H1 (cell line): ENCODE results near the gene MYO9A. TPM values are rescaled to one million over a fixed set of nuclear protein-coding genes. Genes with fewer than 3 reads are reported as not detected.
A peak's percentile ranks its signal among the peaks of the same experiment; 100 is the strongest.

Experiments
- BCL11A ChIP-seq, 2 experiments: IDR thresholded peaks; one replicate each; pipeline ENCODE4 v1.6.1; 2011; ENCODE audit warnings: low read depth in 2 of 2, low read length in 2 of 2, mild to moderate bottlenecking in 2 of 2
- CHD2 ChIP-seq: IDR thresholded peaks from 2 replicates; pipeline ENCODE4 v1.6.1; 2012; ENCODE audit warnings: low read length, improper control_type of control experiment
- CTBP2 ChIP-seq: IDR thresholded peaks from 2 replicates; pipeline ENCODE4 v1.7.0; 2011; ENCODE audit warnings: borderline replicate concordance, mild to moderate bottlenecking, moderate library complexity, mixed read lengths, low read length; ENCODE audit not compliant: insufficient read depth, insufficient read length
- EP300 ChIP-seq, 2 experiments: IDR thresholded peaks; 1 replicate in 1 of 2; 2 replicates in 1 of 2; pipeline ENCODE4 v1.6.1; 2011 to 2012; ENCODE audit warnings: low read depth in 2 of 2, low read length in 2 of 2, mild to moderate bottlenecking in 2 of 2, borderline replicate concordance in 1 of 2, inconsistent platforms in 1 of 2, moderate library complexity in 1 of 2
- GABPA ChIP-seq: IDR thresholded peaks from 2 replicates; pipeline ENCODE4 v1.6.1; 2011; ENCODE audit warnings: mild to moderate bottlenecking, low read length, moderate library complexity, borderline replicate concordance; ENCODE audit not compliant: insufficient read depth
- MAX ChIP-seq: IDR thresholded peaks from 2 replicates; pipeline ENCODE4 v1.6.1; 2012; ENCODE audit warnings: inconsistent platforms
- SAP30 ChIP-seq: fragments of 300-600 bp; sonication (generic); IDR thresholded peaks from 2 replicates; pipeline ENCODE4 v1.7.1; 2012; ENCODE audit warnings: low read length, moderate library complexity, mild to moderate bottlenecking, inconsistent platforms; ENCODE audit not compliant: insufficient read depth, insufficient replicate concordance
- SIN3A ChIP-seq, 2 experiments: IDR thresholded peaks in 1 of 2; conservative IDR thresholded peaks in 1 of 2; 2 replicates each; pipeline ENCODE4 v1.6.1; 2011 to 2012; ENCODE audit warnings: low read length in 2 of 2, improper control_type of control experiment in 1 of 2, low read depth in 1 of 2, mild to moderate bottlenecking in 1 of 2
- SP1 ChIP-seq: IDR thresholded peaks from 2 replicates; pipeline ENCODE4 v1.6.1; 2011; ENCODE audit warnings: low read depth, low read length
- SRF ChIP-seq: IDR thresholded peaks from 2 replicates; pipeline ENCODE4 v1.6.1; 2011; ENCODE audit warnings: mild to moderate bottlenecking, low read depth, low read length, moderate library complexity
- YY1 ChIP-seq: IDR thresholded peaks from 2 replicates; pipeline ENCODE4 v1.6.1; 2011; ENCODE audit warnings: low read depth, mild to moderate bottlenecking, low read length
- ZNF274 ChIP-seq: IDR thresholded peaks from 2 replicates; pipeline ENCODE4 v1.7.0; 2012; ENCODE audit warnings: low read length, borderline replicate concordance; ENCODE audit errors: extremely low read depth
- polyA plus RNA-seq, 7 experiments: library from polyadenylated mRNA; depleted of rRNA in 3 of 7; stranded (reverse) in 5 of 7; unstranded in 2 of 7; fragments of >200 nt in 5 of 7; fragments of 200-250 nt in 2 of 7; gene quantifications; 1 replicate in 5 of 7; 2 replicates in 1 of 7; 4 replicates in 1 of 7; pipeline versions ENCODE4 v1.2.1 to v1.2.3, GENCODE V29; 2011 to 2013; ENCODE audit warnings: missing spikeins in 2 of 7, mixed read lengths in 2 of 7
- total RNA-seq: library from RNA; stranded (reverse); fragmentation: NEBNext Ultra II Directional; extraction: Animal tissue kit (Norgen Biotek cat#: 25700); gene quantifications from 2 replicates; pipeline ENCODE4 v1.2.1, GENCODE V29; 2021
- TF ChIP-seq, protein P1 (sequence below): IDR thresholded peaks from 2 replicates; pipeline ENCODE4 v1.6.1; 2011; ENCODE audit warnings: low read length, improper control_type of control experiment
- TF ChIP-seq, protein P2 (sequence below): IDR thresholded peaks from 2 replicates; pipeline ENCODE4 v1.6.1; 2012; ENCODE audit warnings: inconsistent platforms

Gene MYO9A
- total and polyA plus RNA-seq, 2 of the 8 experiments (the other 6 are each of a cell fraction or from before 2014, with no cell fraction given) = 3.9 to 26.0 TPM

DNA sequence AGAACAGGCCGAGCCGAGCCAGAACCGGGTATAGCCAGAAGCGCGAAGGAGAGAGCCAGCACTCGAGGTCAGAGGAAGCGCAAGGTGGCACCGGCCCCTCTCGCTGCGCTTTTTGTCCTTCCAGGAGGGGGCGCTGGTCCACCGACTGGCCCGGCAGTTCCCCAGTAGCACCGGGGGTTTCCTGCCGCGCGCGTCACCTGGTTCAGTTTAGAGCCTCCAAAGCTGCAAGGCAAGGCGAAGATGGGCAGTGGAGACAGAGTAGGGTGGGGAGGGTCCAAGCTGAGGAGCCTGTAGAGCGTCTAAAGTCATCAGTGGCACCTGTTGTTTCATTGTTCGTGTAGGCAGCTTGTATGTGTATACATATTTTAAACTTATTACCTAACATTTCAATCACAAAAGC is 315.2 kb downstream of the MYO9A start (continued):
- TF ChIP-seq, protein P1, sequence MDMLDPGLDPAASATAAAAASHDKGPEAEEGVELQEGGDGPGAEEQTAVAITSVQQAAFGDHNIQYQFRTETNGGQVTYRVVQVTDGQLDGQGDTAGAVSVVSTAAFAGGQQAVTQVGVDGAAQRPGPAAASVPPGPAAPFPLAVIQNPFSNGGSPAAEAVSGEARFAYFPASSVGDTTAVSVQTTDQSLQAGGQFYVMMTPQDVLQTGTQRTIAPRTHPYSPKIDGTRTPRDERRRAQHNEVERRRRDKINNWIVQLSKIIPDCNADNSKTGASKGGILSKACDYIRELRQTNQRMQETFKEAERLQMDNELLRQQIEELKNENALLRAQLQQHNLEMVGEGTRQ = 0 out of 2 replicates have a peak, but pooled peaks have one; percentile 42
- TF ChIP-seq ZNF274 = no peak
- TF ChIP-seq EP300 (IDR thresholded peaks at IDR 0.05; ENCODE audit: borderline replicate concordance in 1 of 2, low read depth in 2 of 2, low read length in 2 of 2) = no peak
- no peak for TF ChIP-seq CTBP2
- no peak for TF ChIP-seq GABPA
- peak; percentile 66 for TF ChIP-seq MAX
- no peak for TF ChIP-seq SP1
- TF ChIP-seq YY1 = no peak
- no peak for TF ChIP-seq SAP30
- no peak for TF ChIP-seq SIN3A (conservative IDR thresholded peaks at IDR 0.05 in 1 of 2, IDR thresholded peaks at IDR 0.05 in 1 of 2; ENCODE audit: low read depth in 1 of 2, low read length in 2 of 2)
- TF ChIP-seq CHD2 = no peak
- no peak for TF ChIP-seq SRF
- no peak for TF ChIP-seq BCL11A (IDR thresholded peaks at IDR 0.05; ENCODE audit: low read depth in 2 of 2, low read length in 2 of 2)
- TF ChIP-seq, protein P2, sequence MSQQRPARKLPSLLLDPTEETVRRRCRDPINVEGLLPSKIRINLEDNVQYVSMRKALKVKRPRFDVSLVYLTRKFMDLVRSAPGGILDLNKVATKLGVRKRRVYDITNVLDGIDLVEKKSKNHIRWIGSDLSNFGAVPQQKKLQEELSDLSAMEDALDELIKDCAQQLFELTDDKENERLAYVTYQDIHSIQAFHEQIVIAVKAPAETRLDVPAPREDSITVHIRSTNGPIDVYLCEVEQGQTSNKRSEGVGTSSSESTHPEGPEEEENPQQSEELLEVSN = 0 out of 2 replicates have a peak, but pooled peaks have one; percentile 39
